K562 (cell line): ENCODE data around the gene CCDC97. TPM values are rescaled to one million over a fixed set of nuclear protein-coding genes. Genes with fewer than 3 reads are reported as not detected.

Experiments used
- MTA2 ChIP-seq: fragments of 450-650 bp; IDR thresholded peaks from 2 replicates; pipeline ENCODE4 v1.6.1; 2016; ENCODE audit warnings: low read depth
- RB1 ChIP-seq: fragments of 450-650 bp; IDR thresholded peaks from 2 replicates; pipeline ENCODE4 v1.6.1; 2017; ENCODE audit warnings: low read depth, mild to moderate bottlenecking
- RBM22 ChIP-seq: fragments of 200-400 bp; formaldehyde crosslinking; IDR thresholded peaks from 2 replicates; pipeline ENCODE4 v1.6.1; 2018; ENCODE audit warnings: low read length, low read depth; ENCODE audit not compliant: poor library complexity, severe bottlenecking
- RFX7 ChIP-seq: fragments of 250-450 bp; sonication (Bioruptor Pico); IDR thresholded peaks from 2 replicates; pipeline ENCODE4 v1.5.1; 2021; ENCODE audit warnings: mild to moderate bottlenecking
- SMARCC2 ChIP-seq: fragments of 450-650 bp; IDR thresholded peaks from 2 replicates; pipeline ENCODE4 v1.6.1; 2017; ENCODE audit warnings: antibody characterized with exemption, moderate library complexity, mild to moderate bottlenecking, low read depth
- SRF ChIP-seq, 2 experiments: fragments of 250-450, 450-650 bp in 1 of 2; sonication (Bioruptor Pico) in 1 of 2; sonication (generic) in 1 of 2; formaldehyde crosslinking; IDR thresholded peaks; 2 replicates each; pipeline versions ENCODE4 v1.5.0 to v1.5.1; 2020 to 2022; ENCODE audit warnings: mild to moderate bottlenecking in 1 of 2, missing genetic modification reagents in 1 of 2
- TAF15 ChIP-seq: fragments of 200-400 bp; formaldehyde crosslinking; IDR thresholded peaks from 2 replicates; pipeline ENCODE4 v1.6.1; 2017; ENCODE audit warnings: mild to moderate bottlenecking, low read depth, low read length, moderate library complexity
- TCF3 ChIP-seq: sonication (generic); formaldehyde crosslinking; IDR thresholded peaks from 2 replicates; pipeline ENCODE4 v1.4.0; 2020; ENCODE audit warnings: mild to moderate bottlenecking, missing genetic modification reagents
- XRCC5 ChIP-seq: fragments of 200-400 bp; formaldehyde crosslinking; IDR thresholded peaks from 2 replicates; pipeline ENCODE4 v1.6.1; 2017; ENCODE audit warnings: low read depth, mild to moderate bottlenecking, low read length
- ZNF134 ChIP-seq: fragments of 250-450 bp; sonication (Bioruptor Pico); conservative IDR thresholded peaks from 2 replicates; pipeline ENCODE4 v1.4.0; 2020
- ZNF311 ChIP-seq: fragments of 250-450 bp; sonication (Bioruptor Pico); IDR thresholded peaks from 2 replicates; pipeline ENCODE4 v1.4.0; 2020; ENCODE audit warnings: mild to moderate bottlenecking, moderate library complexity
- ZNF699 ChIP-seq: fragments of 250-450 bp; sonication (Bioruptor Pico); IDR thresholded peaks from 2 replicates; pipeline ENCODE4 v1.8.0; 2021; ENCODE audit warnings: mild to moderate bottlenecking, moderate library complexity; ENCODE audit not compliant: insufficient replicate concordance
- ZNF79 ChIP-seq: fragments of 250-450 bp; sonication (Bioruptor Pico); IDR thresholded peaks from 2 replicates; pipeline ENCODE4 v1.4.0; 2020; ENCODE audit warnings: low read depth, mild to moderate bottlenecking, moderate library complexity
- polyA plus RNA-seq, 8 experiments: library from polyadenylated mRNA; depleted of rRNA in 4 of 8; stranded (reverse) in 5 of 8; unstranded in 3 of 8; fragments of >200 nt; fragmentation: Nextera tagmentation in 2 of 8; fragmentation: Illumina TruSeq in 1 of 8; extraction: Ambion mirVana in 2 of 8; extraction: Trizol in 1 of 8; gene quantifications; 2 replicates each; pipeline versions ENCODE4 v1.2.1 to v1.2.3, GENCODE V29; 2011 to 2014; ENCODE audit warnings: inconsistent platforms in 1 of 8, missing spikeins in 1 of 8
- total RNA-seq, 7 experiments: library from RNA; depleted of rRNA in 6 of 7; stranded (reverse); fragments of >200 nt in 6 of 7; fragmentation: Illumina TruSeq in 2 of 7; extraction: Trizol in 2 of 7; gene quantifications; 2 replicates each; pipeline versions ENCODE4 v1.2.1 to v1.2.3, GENCODE V29; 2011 to 2021; ENCODE audit warnings: low replicate concordance in 1 of 7
- TF ChIP-seq, protein P1 (sequence below): fragments of 450-650 bp; IDR thresholded peaks from 2 replicates; pipeline ENCODE4 v1.6.1; 2016; ENCODE audit warnings: low read depth, mild to moderate bottlenecking, moderate library complexity
- TF ChIP-seq, protein P2 (sequence below): fragments of 250-450 bp; sonication (Bioruptor Pico); IDR thresholded peaks from 2 replicates; pipeline ENCODE4 v1.8.0; 2022; ENCODE audit warnings: inconsistent platforms
- TF ChIP-seq, protein P3 (sequence below), 2 experiments: IDR thresholded peaks; 2 replicates each; pipeline ENCODE4 v1.6.1; 2012; ENCODE audit warnings: improper control_type of control experiment in 2 of 2, low read depth in 2 of 2, low read length in 2 of 2, borderline replicate concordance in 1 of 2
- TF ChIP-seq, protein P4 (sequence below): fragments of 250-450 bp; sonication (Bioruptor Pico); IDR thresholded peaks from 2 replicates; pipeline ENCODE4 v1.4.0; 2020

CCDC97 gene
- total and polyA plus RNA-seq, 9 of the 15 experiments (the other 6 are each of a cell fraction or from before 2014, with no cell fraction given) = 0.60 to 16.5 (median 7.0) TPM

DNA sequence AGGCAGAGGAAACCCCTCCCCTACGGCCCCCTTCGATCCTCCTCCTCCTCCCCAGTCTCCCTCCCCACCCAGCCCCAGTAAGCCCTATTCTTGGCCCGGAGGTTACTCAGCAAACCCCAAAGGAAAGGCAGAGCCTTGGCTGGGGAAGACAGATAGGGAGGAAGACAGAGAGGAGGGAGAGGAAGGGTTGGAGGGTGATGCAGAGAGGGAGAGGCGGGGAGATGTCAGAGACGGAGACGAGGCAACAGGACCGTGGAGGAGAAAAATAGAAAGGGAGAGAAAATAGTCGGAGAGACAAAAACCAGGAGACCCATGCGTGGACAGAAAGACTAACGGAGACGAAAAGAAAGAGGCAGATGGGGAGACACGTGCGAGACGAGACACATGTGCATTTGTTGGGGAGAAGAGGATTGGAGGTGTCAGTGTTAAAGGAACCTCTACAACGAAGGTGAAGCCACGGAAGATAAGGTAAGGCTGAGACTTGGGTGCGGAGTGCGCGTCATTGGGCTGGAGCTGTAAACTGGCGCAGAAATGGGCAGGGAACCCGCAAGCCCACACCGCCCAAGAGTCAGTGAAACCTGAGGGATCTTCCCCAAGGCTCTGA, 40.9 kb downstream of the CCDC97 start (continued):
- TF ChIP-seq, protein P1, sequence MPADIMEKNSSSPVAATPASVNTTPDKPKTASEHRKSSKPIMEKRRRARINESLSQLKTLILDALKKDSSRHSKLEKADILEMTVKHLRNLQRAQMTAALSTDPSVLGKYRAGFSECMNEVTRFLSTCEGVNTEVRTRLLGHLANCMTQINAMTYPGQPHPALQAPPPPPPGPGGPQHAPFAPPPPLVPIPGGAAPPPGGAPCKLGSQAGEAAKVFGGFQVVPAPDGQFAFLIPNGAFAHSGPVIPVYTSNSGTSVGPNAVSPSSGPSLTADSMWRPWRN = 0 out of 2 replicates have a peak, but pooled peaks have one; percentile 16
- TF ChIP-seq MTA2 = peak; percentile 47
- no peak for TF ChIP-seq ZNF134
- TF ChIP-seq RFX7 (CRISPR knock-in tag) = no peak
- TF ChIP-seq, protein P2, sequence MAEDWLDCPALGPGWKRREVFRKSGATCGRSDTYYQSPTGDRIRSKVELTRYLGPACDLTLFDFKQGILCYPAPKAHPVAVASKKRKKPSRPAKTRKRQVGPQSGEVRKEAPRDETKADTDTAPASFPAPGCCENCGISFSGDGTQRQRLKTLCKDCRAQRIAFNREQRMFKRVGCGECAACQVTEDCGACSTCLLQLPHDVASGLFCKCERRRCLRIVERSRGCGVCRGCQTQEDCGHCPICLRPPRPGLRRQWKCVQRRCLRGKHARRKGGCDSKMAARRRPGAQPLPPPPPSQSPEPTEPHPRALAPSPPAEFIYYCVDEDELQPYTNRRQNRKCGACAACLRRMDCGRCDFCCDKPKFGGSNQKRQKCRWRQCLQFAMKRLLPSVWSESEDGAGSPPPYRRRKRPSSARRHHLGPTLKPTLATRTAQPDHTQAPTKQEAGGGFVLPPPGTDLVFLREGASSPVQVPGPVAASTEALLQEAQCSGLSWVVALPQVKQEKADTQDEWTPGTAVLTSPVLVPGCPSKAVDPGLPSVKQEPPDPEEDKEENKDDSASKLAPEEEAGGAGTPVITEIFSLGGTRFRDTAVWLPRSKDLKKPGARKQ = no peak
- TF ChIP-seq ZNF79 = no peak
- no peak for TF ChIP-seq TAF15
- TF ChIP-seq SRF (CRISPR knock-in tag; IDR thresholded peaks at IDR 0.05) = no peak
- TF ChIP-seq, protein P3, sequence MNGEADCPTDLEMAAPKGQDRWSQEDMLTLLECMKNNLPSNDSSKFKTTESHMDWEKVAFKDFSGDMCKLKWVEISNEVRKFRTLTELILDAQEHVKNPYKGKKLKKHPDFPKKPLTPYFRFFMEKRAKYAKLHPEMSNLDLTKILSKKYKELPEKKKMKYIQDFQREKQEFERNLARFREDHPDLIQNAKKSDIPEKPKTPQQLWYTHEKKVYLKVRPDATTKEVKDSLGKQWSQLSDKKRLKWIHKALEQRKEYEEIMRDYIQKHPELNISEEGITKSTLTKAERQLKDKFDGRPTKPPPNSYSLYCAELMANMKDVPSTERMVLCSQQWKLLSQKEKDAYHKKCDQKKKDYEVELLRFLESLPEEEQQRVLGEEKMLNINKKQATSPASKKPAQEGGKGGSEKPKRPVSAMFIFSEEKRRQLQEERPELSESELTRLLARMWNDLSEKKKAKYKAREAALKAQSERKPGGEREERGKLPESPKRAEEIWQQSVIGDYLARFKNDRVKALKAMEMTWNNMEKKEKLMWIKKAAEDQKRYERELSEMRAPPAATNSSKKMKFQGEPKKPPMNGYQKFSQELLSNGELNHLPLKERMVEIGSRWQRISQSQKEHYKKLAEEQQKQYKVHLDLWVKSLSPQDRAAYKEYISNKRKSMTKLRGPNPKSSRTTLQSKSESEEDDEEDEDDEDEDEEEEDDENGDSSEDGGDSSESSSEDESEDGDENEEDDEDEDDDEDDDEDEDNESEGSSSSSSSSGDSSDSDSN (IDR thresholded peaks at IDR 0.05; ENCODE audit: borderline replicate concordance in 1 of 2, low read depth in 2 of 2, low read length in 2 of 2) = peak; percentile 73 to 94; a peak in 3 of 4 replicates
- TF ChIP-seq SMARCC2 = no peak
- peak; percentile 64 for TF ChIP-seq TCF3 (CRISPR knock-in tag)
- no peak for TF ChIP-seq XRCC5
- TF ChIP-seq ZNF311 (CRISPR knock-in tag) = no peak
- TF ChIP-seq, protein P4, sequence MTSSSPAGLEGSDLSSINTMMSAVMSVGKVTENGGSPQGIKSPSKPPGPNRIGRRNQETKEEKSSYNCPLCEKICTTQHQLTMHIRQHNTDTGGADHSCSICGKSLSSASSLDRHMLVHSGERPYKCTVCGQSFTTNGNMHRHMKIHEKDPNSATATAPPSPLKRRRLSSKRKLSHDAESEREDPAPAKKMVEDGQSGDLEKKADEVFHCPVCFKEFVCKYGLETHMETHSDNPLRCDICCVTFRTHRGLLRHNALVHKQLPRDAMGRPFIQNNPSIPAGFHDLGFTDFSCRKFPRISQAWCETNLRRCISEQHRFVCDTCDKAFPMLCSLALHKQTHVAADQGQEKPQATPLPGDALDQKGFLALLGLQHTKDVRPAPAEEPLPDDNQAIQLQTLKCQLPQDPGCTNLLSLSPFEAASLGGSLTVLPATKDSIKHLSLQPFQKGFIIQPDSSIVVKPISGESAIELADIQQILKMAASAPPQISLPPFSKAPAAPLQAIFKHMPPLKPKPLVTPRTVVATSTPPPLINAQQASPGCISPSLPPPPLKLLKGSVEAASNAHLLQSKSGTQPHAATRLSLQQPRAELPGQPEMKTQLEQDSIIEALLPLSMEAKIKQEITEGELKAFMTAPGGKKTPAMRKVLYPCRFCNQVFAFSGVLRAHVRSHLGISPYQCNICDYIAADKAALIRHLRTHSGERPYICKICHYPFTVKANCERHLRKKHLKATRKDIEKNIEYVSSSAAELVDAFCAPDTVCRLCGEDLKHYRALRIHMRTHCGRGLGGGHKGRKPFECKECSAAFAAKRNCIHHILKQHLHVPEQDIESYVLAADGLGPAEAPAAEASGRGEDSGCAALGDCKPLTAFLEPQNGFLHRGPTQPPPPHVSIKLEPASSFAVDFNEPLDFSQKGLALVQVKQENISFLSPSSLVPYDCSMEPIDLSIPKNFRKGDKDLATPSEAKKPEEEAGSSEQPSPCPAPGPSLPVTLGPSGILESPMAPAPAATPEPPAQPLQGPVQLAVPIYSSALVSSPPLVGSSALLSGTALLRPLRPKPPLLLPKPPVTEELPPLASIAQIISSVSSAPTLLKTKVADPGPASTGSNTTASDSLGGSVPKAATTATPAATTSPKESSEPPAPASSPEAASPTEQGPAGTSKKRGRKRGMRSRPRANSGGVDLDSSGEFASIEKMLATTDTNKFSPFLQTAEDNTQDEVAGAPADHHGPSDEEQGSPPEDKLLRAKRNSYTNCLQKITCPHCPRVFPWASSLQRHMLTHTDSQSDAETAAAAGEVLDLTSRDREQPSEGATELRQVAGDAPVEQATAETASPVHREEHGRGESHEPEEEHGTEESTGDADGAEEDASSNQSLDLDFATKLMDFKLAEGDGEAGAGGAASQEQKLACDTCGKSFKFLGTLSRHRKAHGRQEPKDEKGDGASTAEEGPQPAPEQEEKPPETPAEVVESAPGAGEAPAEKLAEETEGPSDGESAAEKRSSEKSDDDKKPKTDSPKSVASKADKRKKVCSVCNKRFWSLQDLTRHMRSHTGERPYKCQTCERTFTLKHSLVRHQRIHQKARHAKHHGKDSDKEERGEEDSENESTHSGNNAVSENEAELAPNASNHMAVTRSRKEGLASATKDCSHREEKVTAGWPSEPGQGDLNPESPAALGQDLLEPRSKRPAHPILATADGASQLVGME (CRISPR knock-in tag) = no peak
- TF ChIP-seq ZNF699 (CRISPR knock-in tag) = no peak
- TF ChIP-seq RBM22 = no peak
- TF ChIP-seq RB1 = no peak; the same call in 1 of the 2 replicates
